ENCODE measurements around the gene CCDC34. TPM values are rescaled to one million over a fixed set of nuclear protein-coding genes. Genes with fewer than 3 reads are reported as not detected.

Gene CCDC34, protein sequence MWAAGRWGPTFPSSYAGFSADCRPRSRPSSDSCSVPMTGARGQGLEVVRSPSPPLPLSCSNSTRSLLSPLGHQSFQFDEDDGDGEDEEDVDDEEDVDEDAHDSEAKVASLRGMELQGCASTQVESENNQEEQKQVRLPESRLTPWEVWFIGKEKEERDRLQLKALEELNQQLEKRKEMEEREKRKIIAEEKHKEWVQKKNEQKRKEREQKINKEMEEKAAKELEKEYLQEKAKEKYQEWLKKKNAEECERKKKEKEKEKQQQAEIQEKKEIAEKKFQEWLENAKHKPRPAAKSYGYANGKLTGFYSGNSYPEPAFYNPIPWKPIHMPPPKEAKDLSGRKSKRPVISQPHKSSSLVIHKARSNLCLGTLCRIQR
- total RNA-seq (1 to 10 TPM; 3.3 to 7.1 (median 4.1) TPM), polyA plus RNA-seq (10 to 100 TPM in 1 of 2 donors, 1 to 10 TPM in 1; 4.8 to 10.1 TPM)

DNA sequence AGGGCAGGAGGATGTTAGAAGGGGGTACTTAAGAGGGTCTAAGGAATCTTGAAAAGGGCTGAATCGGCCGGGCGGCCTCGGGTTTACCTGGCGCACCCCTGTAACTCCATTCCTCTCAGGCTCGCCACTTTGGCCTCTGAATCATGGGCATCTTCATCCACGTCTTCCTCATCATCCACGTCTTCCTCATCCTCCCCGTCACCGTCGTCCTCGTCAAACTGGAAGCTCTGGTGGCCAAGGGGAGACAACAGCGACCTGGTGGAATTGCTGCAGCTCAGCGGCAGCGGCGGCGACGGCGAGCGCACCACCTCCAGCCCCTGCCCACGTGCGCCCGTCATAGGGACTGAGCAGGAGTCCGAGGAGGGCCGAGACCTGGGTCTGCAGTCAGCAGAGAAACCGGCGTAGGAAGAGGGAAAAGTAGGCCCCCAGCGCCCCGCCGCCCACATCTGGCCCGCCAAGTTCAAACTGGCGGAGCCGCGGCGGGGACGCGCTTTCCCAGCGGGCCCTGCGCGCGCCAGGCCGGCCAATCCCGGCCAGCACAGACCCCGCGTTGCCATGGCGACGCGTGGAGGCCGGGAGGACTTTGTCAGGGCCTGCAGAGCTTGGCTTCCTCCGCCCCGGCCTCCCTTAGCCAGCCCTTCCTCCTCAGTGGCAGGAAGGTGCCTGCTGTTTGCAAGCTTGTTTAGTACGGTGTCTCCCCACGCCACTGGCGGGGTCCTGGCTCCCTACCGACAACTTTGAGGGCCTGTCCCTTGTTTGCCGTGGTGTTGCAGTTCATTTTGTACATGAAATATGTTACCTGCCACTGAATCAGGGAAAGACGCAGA, at the start of gene CCDC34:
TSS of gene CCDC34 (minus strand) at position 467 of the 827 bp plus-strand sequence. CDS start at position 446, 21 bp downstream.
- H3K36me3 ChIP-seq, result peaks cover 0 to 4% (median 0%) of the 10 kb centered on the region in 3 donors
- TF ChIP-seq, protein P1, sequence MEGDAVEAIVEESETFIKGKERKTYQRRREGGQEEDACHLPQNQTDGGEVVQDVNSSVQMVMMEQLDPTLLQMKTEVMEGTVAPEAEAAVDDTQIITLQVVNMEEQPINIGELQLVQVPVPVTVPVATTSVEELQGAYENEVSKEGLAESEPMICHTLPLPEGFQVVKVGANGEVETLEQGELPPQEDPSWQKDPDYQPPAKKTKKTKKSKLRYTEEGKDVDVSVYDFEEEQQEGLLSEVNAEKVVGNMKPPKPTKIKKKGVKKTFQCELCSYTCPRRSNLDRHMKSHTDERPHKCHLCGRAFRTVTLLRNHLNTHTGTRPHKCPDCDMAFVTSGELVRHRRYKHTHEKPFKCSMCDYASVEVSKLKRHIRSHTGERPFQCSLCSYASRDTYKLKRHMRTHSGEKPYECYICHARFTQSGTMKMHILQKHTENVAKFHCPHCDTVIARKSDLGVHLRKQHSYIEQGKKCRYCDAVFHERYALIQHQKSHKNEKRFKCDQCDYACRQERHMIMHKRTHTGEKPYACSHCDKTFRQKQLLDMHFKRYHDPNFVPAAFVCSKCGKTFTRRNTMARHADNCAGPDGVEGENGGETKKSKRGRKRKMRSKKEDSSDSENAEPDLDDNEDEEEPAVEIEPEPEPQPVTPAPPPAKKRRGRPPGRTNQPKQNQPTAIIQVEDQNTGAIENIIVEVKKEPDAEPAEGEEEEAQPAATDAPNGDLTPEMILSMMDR (IDR thresholded peaks at IDR 0.05), result no peak
- FAIRE-seq (no peak), DNase-seq (peak; percentile 90 to 99 (median 92)), ATAC-seq (peak; percentile 97 to 99 (median 98))
- H3K27ac ChIP-seq, result peak within 1 kb of the TSS; percentile 2 to 78 (median 55)
- H3K9me3 ChIP-seq, result no peaks in the 10 kb centered on the region
- WGBS, 2 donors, result 1 to 3% methylated on average over 57 of the region's 57 CpGs
- intact Hi-C loops (cut with DNase I), result no loop called here
- peaks cover 6 to 17% (median 7%) of the 10 kb centered on the region in 3 donors for H3K4me1 ChIP-seq
- H3K27me3 ChIP-seq, result no peaks in the 10 kb centered on the region
- peak within 1 kb of the TSS; percentile 51 to 76 (median 58) for H3K4me3 ChIP-seq

DNA sequence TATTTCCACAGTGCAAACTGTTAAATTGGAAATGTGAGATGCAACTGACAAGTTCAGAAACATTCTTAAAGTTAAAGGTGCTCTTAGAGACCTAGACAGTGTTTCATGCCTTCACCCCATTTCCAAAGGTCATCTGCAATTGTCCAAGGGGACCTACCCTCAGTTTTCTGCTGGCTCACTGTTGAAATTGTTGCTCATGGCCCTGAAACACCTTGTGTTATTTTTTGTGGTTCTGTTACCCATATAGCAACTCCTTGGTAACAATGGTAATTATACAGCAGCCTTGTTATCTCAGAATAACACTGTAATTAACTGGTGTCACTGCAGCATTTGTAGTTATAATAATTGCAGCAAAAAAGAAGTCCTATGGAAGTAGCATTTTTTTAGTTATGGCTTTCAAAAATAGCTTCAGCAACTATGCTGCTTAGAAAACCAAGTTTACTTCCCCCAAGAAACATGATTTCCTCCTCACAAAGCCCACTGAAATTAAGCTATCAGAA, 49.2 kb upstream of the CCDC34 start:
- no peak for ATAC-seq
- DNase-seq, result no peak
- Histone ChIP-seq H3K4me3 (no peak overlapping the region), H3K27ac (no peak overlapping the region), H3K4me1 (peaks cover 9 to 70% (median 27%) of the 10 kb centered on the region in 3 donors), H3K36me3 (no peaks in the 10 kb centered on the region), H3K27me3 (no peaks in the 10 kb centered on the region), H3K9me3 (no peaks in the 10 kb centered on the region)
- TF ChIP-seq, protein P1 (IDR thresholded peaks at IDR 0.05), result no peak
- intact Hi-C loops (cut with DNase I), result no loop called here
- no peak for FAIRE-seq

DNA sequence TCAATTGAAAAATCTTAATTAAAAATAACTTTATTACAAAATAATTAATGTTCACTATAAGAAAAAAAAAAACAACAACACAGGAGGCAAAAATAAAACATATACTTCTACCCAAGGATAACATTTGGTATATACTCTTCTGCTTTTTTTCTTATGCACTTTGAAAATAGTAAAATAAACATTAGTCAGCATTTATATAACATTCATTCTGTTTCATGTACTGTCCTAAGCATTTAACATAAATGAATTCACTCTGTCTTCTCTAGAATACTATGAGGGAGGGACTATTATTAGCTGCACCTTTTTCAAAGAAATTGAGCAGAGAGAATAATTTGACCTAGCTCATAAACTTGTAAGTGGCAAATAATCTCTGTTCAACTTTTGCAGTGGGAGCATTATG, 48.3 kb upstream of the CCDC34 start:
- peak; percentile 32 for FAIRE-seq

GRCh38 chr11:27410272-27410671, 47.3 kb upstream of the CCDC34 start:
- H3K27ac ChIP-seq, result no peak overlapping the region
- FAIRE-seq (no peak), DNase-seq (no peak), ATAC-seq (no peak)
- no peak overlapping the region for H3K4me3 ChIP-seq
- H3K4me1 ChIP-seq, result peaks cover 16 to 61% (median 23%) of the 10 kb centered on the region in 3 donors
- no peaks in the 10 kb centered on the region for H3K9me3 ChIP-seq
- H3K27me3 ChIP-seq, result no peaks in the 10 kb centered on the region
- intact Hi-C loops (cut with DNase I), result no loop called here
- WGBS, 2 donors, result 96 to 100% methylated on average over 1 of the region's 1 CpG
- TF ChIP-seq, protein P1 (IDR thresholded peaks at IDR 0.05), result no peak
- no peaks in the 10 kb centered on the region for H3K36me3 ChIP-seq

More for the DNA sequence above, 48.3 kb upstream of the CCDC34 start:
- DNase-seq (no peak), ATAC-seq (no peak)
- H3K36me3 ChIP-seq, result no peaks in the 10 kb centered on the region
- TF ChIP-seq, protein P1 (IDR thresholded peaks at IDR 0.05), result no peak
- H3K27me3 ChIP-seq, result no peaks in the 10 kb centered on the region
- intact Hi-C loops (cut with DNase I), result no loop called here
- peaks cover 17 to 70% (median 25%) of the 10 kb centered on the region in 3 donors for H3K4me1 ChIP-seq
- no peaks in the 10 kb centered on the region for H3K9me3 ChIP-seq
- no peak overlapping the region for H3K4me3 ChIP-seq
- no peak overlapping the region for H3K27ac ChIP-seq
